Measurements from ENCODE around the gene NKX3-2.

Gene NKX3-2

DNA sequence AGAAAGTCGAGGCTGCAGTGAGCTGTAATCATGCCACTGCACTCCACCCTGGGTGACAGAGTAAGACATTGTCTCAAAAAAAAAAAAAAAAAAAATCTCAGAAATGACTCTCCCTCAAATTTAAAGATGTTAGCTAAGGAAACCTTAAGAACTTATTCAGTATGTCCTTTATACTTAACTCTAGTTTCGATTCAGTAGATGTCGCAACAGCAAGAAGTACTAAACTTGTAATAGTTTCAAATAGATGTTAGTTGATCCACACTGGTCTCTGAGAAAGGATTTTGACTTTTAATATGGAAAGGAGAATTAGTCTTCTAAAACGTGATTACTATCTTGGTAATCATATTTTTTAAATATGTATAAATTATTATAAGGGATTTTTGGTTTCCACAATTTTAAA, 29.6 kb downstream of the NKX3-2 start:
- no peak for DNase-seq (ENCODE audit: low read depth in 1 of 2, low spot score in 1 of 2)

DNA sequence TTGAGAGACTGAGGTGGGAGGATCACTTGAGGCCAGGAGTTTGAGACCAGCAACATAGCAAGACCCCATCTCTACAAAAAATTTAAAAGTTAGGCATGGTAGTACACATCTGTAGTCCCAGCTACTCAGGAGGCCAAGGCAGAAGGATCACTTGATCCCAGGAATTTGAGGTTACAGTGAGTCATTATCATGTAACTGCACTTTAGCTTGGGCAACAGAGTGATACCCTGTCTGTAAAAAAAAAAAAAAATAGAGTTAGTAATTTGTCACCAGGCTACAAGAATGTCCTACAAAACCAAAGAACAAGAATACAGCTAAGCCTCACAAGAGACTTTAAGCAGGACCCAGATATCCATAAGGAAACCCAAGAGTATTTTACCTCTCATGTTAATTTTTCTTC, 33.2 kb downstream of the NKX3-2 start:
- no peak for DNase-seq (ENCODE audit: low read depth in 1 of 2, low spot score in 1 of 2)

DNA sequence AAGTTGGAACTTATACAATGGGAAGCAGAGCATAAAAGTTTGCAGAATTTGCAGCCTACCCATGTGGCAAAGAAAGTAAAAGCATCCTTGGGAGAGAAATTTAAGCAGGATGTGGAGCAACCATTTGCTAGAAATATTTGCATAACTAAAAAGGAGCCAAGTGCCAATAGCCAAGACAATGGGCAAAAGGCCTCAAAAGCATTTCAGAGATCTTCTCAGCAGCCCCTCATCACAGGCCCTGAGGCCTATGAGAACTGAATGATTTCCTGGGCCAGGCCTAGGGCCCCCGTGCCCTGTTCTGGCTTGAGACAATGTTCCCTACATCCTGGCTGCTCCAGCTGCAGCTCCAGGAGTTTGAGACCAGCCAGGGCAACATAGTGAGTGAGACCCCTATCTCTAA, 34.9 kb downstream of the NKX3-2 start:
- DNase-seq (ENCODE audit: low read depth in 1 of 2, low spot score in 1 of 2): no peak

DNA sequence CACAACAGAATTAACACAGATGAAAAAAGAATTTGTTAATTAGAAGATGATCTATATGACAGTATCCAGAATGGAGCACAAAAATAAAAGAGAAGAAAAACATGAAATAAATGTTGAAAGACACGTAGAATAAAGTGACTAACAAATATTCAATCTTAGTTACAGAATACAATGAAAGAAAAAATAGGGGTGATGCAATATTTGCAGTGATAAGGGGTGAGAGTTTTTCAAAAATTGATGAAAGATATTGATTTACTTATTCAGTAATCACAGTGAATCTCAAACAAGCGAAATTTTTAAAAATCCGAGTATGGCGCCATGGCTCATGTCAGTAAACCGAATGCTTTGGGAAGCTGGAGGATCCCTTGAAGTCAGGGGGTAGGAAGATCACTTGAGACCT, 39.9 kb downstream of the NKX3-2 start:
- DNase-seq (ENCODE audit: low read depth in 1 of 2, low spot score in 1 of 2): no peak

DNA sequence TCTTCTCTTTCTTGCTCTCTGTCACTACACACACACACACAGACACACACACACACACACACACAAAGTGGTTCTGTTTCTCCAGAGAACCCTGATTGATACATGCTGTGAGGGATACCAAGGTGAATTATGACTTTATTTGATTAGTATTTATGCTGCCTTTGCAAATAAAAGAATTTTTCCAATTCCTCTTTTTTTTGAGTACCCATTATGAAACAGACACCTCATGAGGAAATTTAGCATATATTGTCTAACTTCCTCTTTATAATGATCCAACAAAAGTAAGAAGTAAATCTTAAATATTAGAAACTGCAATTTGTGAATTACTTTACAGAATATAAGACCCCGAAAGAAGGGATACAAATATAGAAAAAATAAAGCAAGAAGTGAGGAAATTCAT, 45.8 kb downstream of the NKX3-2 start:
- no peak for DNase-seq (ENCODE audit: low read depth in 1 of 2, low spot score in 1 of 2)

DNA sequence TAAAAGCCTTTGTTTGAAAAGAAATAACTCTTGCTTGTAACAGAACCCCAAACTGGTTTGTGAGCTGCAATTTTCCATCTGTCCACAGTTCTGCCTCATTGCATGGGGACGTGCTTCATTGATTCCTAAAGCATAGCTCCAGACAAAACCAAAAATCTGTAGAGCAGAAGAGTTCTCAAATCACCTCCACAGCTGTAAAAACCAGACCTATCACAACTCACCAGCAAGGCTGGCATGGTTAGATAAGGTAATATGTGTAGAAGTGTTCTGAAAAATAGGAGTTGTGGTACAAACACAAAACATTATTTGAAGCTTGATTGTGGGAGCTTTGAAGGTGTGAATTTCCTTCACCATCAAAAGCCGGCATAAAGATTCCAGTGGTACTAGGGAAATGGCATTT, 47.7 kb downstream of the NKX3-2 start:
- DNase-seq (ENCODE audit: low read depth in 1 of 2, low spot score in 1 of 2): no peak

DNA sequence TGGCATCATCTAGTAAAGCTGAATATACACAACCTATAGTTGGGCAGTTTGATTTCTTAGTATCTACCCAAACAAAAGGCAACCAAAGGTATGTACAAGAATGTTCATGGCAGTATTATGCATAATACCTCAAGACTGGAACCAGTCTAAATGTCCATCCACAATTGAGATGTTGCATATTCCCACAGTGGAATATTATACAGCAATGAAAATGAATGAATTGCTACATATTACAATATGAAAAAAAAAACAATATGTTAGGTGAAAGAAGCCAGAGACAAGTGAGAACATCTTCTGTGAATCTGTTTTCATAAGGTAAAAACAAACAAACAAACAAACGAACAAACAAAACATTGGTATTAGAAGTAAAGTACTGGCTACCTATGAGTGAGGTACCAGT, 48.6 kb downstream of the NKX3-2 start:
- no peak for DNase-seq (ENCODE audit: low read depth in 1 of 2, low spot score in 1 of 2)

DNA sequence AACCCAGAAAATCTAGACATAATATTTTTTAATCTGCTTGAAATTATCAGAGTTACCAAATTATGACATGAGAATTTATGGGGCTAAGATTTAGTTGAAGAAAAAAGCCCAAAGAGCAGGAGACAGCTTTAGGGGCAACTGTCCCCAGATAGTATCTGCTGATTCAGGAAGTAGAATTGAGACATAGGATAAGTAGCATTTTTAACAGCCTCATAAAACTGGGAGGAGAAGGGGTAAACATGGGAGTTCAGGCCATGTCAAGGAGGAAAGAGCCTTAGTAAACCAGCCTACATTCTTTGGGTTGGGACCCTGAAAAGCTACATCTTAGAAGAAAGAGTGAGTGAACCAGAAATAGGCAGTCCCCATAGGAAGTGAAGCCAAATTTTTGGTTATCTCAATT, 50.5 kb downstream of the NKX3-2 start:
- DNase-seq (ENCODE audit: low read depth in 1 of 2, low spot score in 1 of 2): no peak

DNA sequence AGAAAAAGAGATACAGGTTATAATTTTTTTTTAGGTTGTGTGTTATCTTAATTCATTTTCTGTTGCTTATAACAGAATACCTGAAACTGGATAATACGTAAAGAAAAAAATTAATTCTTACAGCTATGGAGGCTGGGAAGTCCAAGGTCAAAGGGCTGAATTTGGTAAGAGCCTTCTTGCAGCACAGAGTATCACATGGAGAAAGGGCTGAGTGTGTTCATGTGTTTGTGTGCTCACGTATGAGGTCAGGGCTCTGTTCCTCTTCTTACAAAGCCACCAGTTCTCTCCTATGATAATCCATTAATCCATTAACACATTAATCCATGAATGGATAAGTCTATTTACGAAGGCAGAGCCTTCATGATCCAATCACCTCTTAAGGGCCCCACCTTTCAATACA, 51.6 kb downstream of the NKX3-2 start:
- DNase-seq (ENCODE audit: low read depth in 1 of 2, low spot score in 1 of 2): no peak
